Omental fat pad (tissue), 4 donors: ENCODE results near the gene WFDC5. TPM values are rescaled to one million over a fixed set of nuclear protein-coding genes. Genes with fewer than 3 reads are reported as not detected.

Experiments
- ATAC-seq: fragments of 150-250 bp; one replicate; pipeline ENCODE4 v1.9.1; 2016; ENCODE audit warnings: mild to moderate bottlenecking, moderate library complexity; ENCODE audit not compliant: low FRiP score
- DNase-seq: peaks from one replicate; pipeline ENCODE4 v3.0.0-alpha.2; 2019; ENCODE audit warnings: low spot score
- CTCF ChIP-seq, 3 donors: fragments of 450-650 bp; IDR thresholded peaks; one replicate each; pipeline ENCODE4 v1.5.1; 2016 to 2017; ENCODE audit warnings: antibody characterized with exemption in 3 of 3, mild to moderate bottlenecking in 3 of 3, moderate library complexity in 2 of 3
- total RNA-seq, 4 donors: library from RNA; depleted of rRNA; stranded (reverse); fragments of >200 nt; gene quantifications; one replicate each; pipeline ENCODE4 v1.1.0, GENCODE V29; 2016

Gene WFDC5
- total RNA-seq, 4 donors from 2014 or later: not detected

GRCh38 chr20:45128099-45128498 lies 13.1 kb upstream of the WFDC5 start:
- no peak for TF ChIP-seq CTCF (IDR thresholded peaks at IDR 0.05)
- ATAC-seq (peak; percentile 95), DNase-seq (no peak)

GRCh38 chr20:45124365-45124764 lies 9.4 kb upstream of the WFDC5 start, which contains the start of gene WFDC12:
TSS of gene WFDC12 (minus strand) at chr20:45124465. CDS start at chr20:45124447, 18 bp downstream.
- ATAC-seq (no peak), DNase-seq (no peak)
- TF ChIP-seq CTCF (IDR thresholded peaks at IDR 0.05): no peak

GRCh38 chr20:45121388-45121787 lies 6.4 kb upstream of the WFDC5 start:
- no peak for TF ChIP-seq CTCF (IDR thresholded peaks at IDR 0.05)
- ATAC-seq (no peak), DNase-seq (no peak)

- DNase-seq (no peak), ATAC-seq (no peak)
- TF ChIP-seq CTCF (IDR thresholded peaks at IDR 0.05): no peak
Observed at GRCh38 chr20:45119556-45120266, 4.7 kb upstream of the WFDC5 start.

- TF ChIP-seq CTCF (IDR thresholded peaks at IDR 0.05): no peak
- ATAC-seq (no peak), DNase-seq (no peak)
Observed at GRCh38 chr20:45118028-45118427, 3.1 kb upstream of the WFDC5 start.

GRCh38 chr20:45117581-45117980 lies 2.6 kb upstream of the WFDC5 start:
- TF ChIP-seq CTCF (IDR thresholded peaks at IDR 0.05): no peak
- DNase-seq (no peak), ATAC-seq (no peak)

GRCh38 chr20:45115829-45116228 lies 855 bp upstream of the WFDC5 start:
- DNase-seq (no peak), ATAC-seq (no peak)

More at GRCh38 chr20:45115829-45116228, 855 bp upstream of the WFDC5 start:
- no peak for TF ChIP-seq CTCF (IDR thresholded peaks at IDR 0.05)
